Testis (tissue), 3 donors: Measurements from ENCODE around the gene ADAM12. TPM values are rescaled to one million over a fixed set of nuclear protein-coding genes. Genes with fewer than 3 reads are reported as not detected.

Source experiments
- DNase-seq: peaks from one replicate; pipeline ENCODE4 v3.0.0-alpha.2; 2019
- H3K27ac ChIP-seq, 2 donors: fragments of 200-600 bp; sonication (generic); one replicate each; pipeline ENCODE4 v1.5.1; 2019
- H3K27me3 ChIP-seq: fragments of 200-600 bp; sonication (generic); one replicate; pipeline ENCODE4 v1.5.1; 2019
- H3K36me3 ChIP-seq: fragments of 200-600 bp; sonication (generic); one replicate; pipeline ENCODE4 v1.5.1; 2017; ENCODE audit warnings: low read depth; ENCODE audit errors: missing control alignments
- H3K4me1 ChIP-seq: fragments of 200-600 bp; sonication (generic); one replicate; pipeline ENCODE4 v1.5.1; 2019
- H3K4me3 ChIP-seq, 2 donors: fragments of 200-600 bp; sonication (generic); one replicate each; pipeline ENCODE4 v1.5.1; 2017 to 2019
- H3K9me3 ChIP-seq: fragments of 200-600 bp; sonication (generic); one replicate; pipeline ENCODE4 v1.5.1; 2017
- POLR2A ChIP-seq: fragments of 450-650 bp; IDR thresholded peaks from one replicate; pipeline ENCODE4 v1.6.1; 2017; ENCODE audit warnings: antibody characterized with exemption, mild to moderate bottlenecking, moderate library complexity
- WGBS, 2 donors: methylation state at CpG; one replicate each; pipeline ENCODE4 v1.1.5; 2018; 5-methylcytosine and 5-hydroxymethylcytosine counted together
- intact Hi-C: fragments of 100-400 bp; cut with DNase I; formaldehyde crosslinking; loops from one replicate; pipeline ENCODE4 v1.15.1; 2023; ENCODE audit warnings: low total_unique reads
- polyA plus RNA-seq: library from polyadenylated mRNA; stranded (reverse); fragments of 350-450 nt; fragmentation: Illumina TruSeq; extraction: RNeasy Lipid Tissue Mini Kit (QIAGEN cat#74804); gene quantifications from one replicate; pipeline ENCODE4 v1.2.3, GENCODE V29; 2014; ENCODE audit warnings: low read depth, low replicate concordance; ENCODE audit not compliant: insufficient read depth
- total RNA-seq, 2 donors: library from RNA; depleted of rRNA; stranded (reverse); fragments of >200 nt; gene quantifications; one replicate each; pipeline ENCODE4 v1.2.3, GENCODE V29; 2016
- TF ChIP-seq, protein P1 (sequence below), 3 experiments: fragments of 450-650 bp in 2 of 3; fragments of 200-600 bp in 1 of 3; sonication (generic) in 1 of 3; IDR thresholded peaks; one replicate each; pipeline ENCODE4 v1.5.1; 2016 to 2019; ENCODE audit warnings: antibody characterized with exemption in 3 of 3, mild to moderate bottlenecking in 2 of 3, moderate library complexity in 1 of 3

ADAM12 gene
- total and polyA plus RNA-seq, 3 donors from 2014 or later = 2.8 to 9.2 (median 6.1) TPM

DNA sequence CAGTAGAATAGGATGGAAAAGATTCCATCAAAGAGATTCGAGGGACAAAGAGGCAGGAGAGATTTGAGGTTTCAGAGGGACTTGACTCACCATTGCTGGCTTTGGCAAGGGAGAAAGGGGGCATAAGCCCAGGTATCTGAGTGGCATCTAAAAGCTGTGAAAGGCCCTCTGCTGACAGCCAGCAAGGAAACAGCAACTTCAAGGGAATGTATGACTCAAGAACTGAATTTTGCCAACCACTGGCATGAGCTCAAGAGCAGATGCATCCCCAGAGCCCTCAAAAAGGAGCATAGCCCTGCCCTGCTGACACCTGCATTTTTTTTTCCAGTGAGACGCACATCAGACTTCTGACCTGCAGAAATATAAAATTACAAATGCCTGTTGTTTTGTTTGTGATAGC, 19.6 kb upstream of the ADAM12 start:
- Histone ChIP-seq H3K36me3 (no peaks in the 10 kb centered on the region), H3K4me1 (no peaks in the 10 kb centered on the region), H3K27ac (no peak overlapping the region), H3K4me3 (no peak overlapping the region), H3K9me3 (no peaks in the 10 kb centered on the region), H3K27me3 (no peaks in the 10 kb centered on the region)
- intact Hi-C loops = no loop called here
- WGBS, 2 donors = 88 to 92% methylated on average over 2 of the region's 2 CpGs
- no peak for DNase-seq
- TF ChIP-seq, protein P1, sequence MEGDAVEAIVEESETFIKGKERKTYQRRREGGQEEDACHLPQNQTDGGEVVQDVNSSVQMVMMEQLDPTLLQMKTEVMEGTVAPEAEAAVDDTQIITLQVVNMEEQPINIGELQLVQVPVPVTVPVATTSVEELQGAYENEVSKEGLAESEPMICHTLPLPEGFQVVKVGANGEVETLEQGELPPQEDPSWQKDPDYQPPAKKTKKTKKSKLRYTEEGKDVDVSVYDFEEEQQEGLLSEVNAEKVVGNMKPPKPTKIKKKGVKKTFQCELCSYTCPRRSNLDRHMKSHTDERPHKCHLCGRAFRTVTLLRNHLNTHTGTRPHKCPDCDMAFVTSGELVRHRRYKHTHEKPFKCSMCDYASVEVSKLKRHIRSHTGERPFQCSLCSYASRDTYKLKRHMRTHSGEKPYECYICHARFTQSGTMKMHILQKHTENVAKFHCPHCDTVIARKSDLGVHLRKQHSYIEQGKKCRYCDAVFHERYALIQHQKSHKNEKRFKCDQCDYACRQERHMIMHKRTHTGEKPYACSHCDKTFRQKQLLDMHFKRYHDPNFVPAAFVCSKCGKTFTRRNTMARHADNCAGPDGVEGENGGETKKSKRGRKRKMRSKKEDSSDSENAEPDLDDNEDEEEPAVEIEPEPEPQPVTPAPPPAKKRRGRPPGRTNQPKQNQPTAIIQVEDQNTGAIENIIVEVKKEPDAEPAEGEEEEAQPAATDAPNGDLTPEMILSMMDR (IDR thresholded peaks at IDR 0.05) = no peak
- TF ChIP-seq POLR2A = no peak

DNA sequence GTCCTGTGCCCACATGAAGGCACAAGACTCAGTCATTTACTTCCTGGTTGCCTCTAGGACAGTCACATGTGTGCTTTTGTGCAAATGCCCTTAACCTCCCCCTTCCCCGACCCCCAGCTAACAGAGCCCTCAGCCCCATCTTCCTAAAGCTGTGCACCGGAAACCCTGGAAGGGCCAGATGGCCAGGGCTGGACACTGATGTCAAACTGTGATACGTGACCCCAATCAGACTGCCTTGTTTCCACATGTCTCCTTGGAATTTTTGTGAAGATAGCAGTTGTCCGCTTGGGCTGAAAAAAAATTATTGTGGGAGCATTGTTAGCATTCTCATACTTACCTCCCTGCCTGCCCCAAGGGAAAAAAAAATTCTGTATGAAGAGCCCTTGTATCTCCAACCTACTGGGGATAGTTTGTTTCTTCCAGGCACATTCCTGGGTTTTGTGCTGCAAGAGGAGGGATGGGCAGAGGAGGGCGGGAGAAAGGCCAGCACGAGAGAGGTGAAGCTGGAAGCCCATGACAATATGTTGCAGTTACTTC, 17.0 kb upstream of the ADAM12 start:
- Histone ChIP-seq H3K27ac (no peak overlapping the region), H3K4me1 (no peaks in the 10 kb centered on the region), H3K4me3 (no peak overlapping the region), H3K27me3 (no peaks in the 10 kb centered on the region), H3K36me3 (no peaks in the 10 kb centered on the region), H3K9me3 (no peaks in the 10 kb centered on the region)
- no peak for DNase-seq
- intact Hi-C loops = no loop called here
- TF ChIP-seq, protein P1 (IDR thresholded peaks at IDR 0.05) = no peak
- no peak for TF ChIP-seq POLR2A
- 79 to 86% methylated on average over 6 of the region's 6 CpGs for WGBS, 2 donors

DNA sequence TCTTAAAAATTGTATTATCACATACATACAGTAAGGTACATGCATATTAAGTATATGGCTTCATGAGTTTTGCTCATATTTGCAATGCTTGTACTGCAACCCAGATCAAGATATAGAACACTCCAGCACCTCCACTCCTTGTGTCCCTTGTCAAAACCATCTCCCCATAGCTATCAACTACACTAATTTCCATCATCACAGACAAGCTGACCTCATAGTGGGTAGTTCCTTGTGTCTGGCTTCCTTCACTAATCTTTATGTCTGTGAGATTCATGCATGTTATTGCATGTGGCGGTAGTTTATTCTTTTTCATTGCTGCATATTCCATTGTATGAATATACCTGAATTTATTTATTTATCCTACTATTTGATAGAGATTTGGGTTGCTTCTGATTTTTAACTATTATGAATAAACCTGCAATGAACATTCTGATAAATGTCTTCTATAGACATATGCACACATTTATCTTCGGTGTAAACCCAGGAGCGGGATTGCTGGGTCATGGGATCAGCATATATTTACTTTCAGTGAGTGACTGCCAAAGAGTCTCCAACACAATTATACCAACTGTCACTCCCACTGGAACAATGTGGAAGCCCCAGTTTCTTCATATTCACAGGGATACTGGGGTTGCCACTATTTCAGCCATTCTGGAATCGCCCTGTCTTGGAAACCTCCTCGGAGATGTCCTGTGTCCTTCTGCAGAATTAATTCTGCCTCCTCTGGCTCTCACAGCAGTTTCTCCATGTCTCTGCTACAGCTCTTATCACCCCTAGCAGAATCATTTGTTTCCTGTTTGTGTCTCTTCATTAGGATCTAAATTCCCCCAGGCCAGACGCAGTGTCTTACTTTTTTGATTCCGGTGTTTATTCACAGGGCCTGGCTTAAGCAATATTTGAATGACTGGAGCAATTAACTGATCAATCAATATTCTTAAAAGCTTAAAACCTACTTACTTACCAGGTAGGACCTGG, 14.7 kb upstream of the ADAM12 start:
- Histone ChIP-seq H3K4me3 (no peak overlapping the region), H3K27me3 (no peaks in the 10 kb centered on the region), H3K27ac (no peak overlapping the region), H3K9me3 (no peaks in the 10 kb centered on the region), H3K4me1 (no peaks in the 10 kb centered on the region), H3K36me3 (no peaks in the 10 kb centered on the region)
- 44 to 56% methylated on average over 7 of the region's 7 CpGs for WGBS, 2 donors
- intact Hi-C loops = no loop called here
- TF ChIP-seq, protein P1 (IDR thresholded peaks at IDR 0.05) = no peak
- TF ChIP-seq POLR2A = no peak
- no peak for DNase-seq

DNA sequence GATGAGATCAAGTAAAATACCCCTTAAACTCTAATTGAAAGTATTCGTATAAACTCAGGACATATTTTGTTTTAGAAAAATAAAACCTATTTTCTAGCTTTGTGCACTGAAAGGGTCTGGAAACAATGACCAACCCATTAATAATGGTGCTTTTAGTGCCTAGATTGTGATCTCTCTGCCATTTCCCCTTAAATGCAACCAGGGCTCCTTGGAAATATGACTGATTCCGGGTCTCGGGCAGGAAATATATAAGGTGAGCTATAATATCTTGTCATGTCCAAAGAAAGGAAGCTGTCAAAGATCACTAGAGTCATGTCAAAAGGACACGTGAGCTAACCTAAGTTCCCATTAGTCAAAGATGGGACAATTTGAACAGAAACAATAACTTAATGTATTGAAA, 12.4 kb upstream of the ADAM12 start:
- H3K27me3 ChIP-seq = no peaks in the 10 kb centered on the region
- H3K4me3 ChIP-seq = no peak overlapping the region
- H3K27ac ChIP-seq = no peak overlapping the region
- no peaks in the 10 kb centered on the region for H3K4me1 ChIP-seq
- no peaks in the 10 kb centered on the region for H3K36me3 ChIP-seq
- no peak for DNase-seq
- intact Hi-C loops = no loop called here
- TF ChIP-seq, protein P1 (IDR thresholded peaks at IDR 0.05) = no peak
- TF ChIP-seq POLR2A = no peak
- WGBS, 2 donors = 91 to 92% methylated on average over 4 of the region's 4 CpGs
- H3K9me3 ChIP-seq = no peaks in the 10 kb centered on the region
